A673 (cell line): Measurements from ENCODE around the gene AP4S1. TPM values are rescaled to one million over a fixed set of nuclear protein-coding genes. Genes with fewer than 3 reads are reported as not detected.

Experiments used
- BruUV-seq: library from RNA; stranded (reverse); fragments of 400-500 nt; replicated peaks from 2 replicates; lab custom pipeline; 2021; lab: Mats Ljungman, UMichigan
- CTCF ChIA-PET: fragments of 300-600 bp; sonication (Branson Sonifier 250); formaldehyde crosslinking; loops from one replicate; lab custom pipeline; 2022; ENCODE audit warnings: antibody characterized with exemption; lab: Charles Lee
- POLR2A ChIA-PET: fragments of 300-600 bp; sonication (Branson Sonifier 250); formaldehyde crosslinking; loops from one replicate; lab custom pipeline; 2022; ENCODE audit warnings: antibody characterized with exemption; ENCODE audit not compliant: low non-redundant PET; lab: Charles Lee
- DNase-seq: peaks from one replicate; pipeline ENCODE4 v3.0.0-alpha.2; 2015; ENCODE audit warnings: low spot score
- H3K27ac ChIP-seq: fragments of 200-600 bp; sonication (generic); 2 replicates; pipeline ENCODE4 v1.5.1; 2016; ENCODE audit warnings: mixed run types, low read depth, mild to moderate bottlenecking, mixed read lengths, antibody characterized with exemption, low read length; ENCODE audit not compliant: poor library complexity, severe bottlenecking
- H3K27me3 ChIP-seq: fragments of 200-600 bp; sonication (generic); replicated peaks from 2 replicates; pipeline ENCODE4 v1.6.1; 2017; ENCODE audit warnings: mixed run types, low read depth, mild to moderate bottlenecking, mixed read lengths, antibody characterized with exemption, low read length; ENCODE audit not compliant: insufficient read depth, poor library complexity
- H3K36me3 ChIP-seq: fragments of 200-600 bp; sonication (generic); 2 replicates; pipeline ENCODE4 v1.6.1; 2016; ENCODE audit warnings: mixed run types, mild to moderate bottlenecking, mixed read lengths, antibody characterized with exemption, low read length; ENCODE audit not compliant: insufficient read depth, poor library complexity, severe bottlenecking
- H3K4me1 ChIP-seq: fragments of 200-600 bp; sonication (generic); 2 replicates; pipeline ENCODE4 v1.6.1; 2017; ENCODE audit warnings: mixed run types, mild to moderate bottlenecking, mixed read lengths, antibody characterized with exemption, low read length; ENCODE audit not compliant: insufficient read depth, poor library complexity, severe bottlenecking
- H3K4me3 ChIP-seq: fragments of 200-600 bp; sonication (generic); 2 replicates; pipeline ENCODE4 v1.5.1; 2016; ENCODE audit warnings: low read depth, mixed run types, mild to moderate bottlenecking, mixed read lengths, low read length; ENCODE audit not compliant: poor library complexity, severe bottlenecking
- H3K9me3 ChIP-seq: fragments of 200-600 bp; sonication (generic); 2 replicates; pipeline ENCODE4 v1.6.1; 2016; ENCODE audit warnings: mixed run types, low read depth, mild to moderate bottlenecking, mixed read lengths, antibody characterized with exemption, low read length; ENCODE audit not compliant: poor library complexity, severe bottlenecking
- CTCF ChIP-seq: fragments of 300-800, 200-600 bp; sonication (generic); conservative IDR thresholded peaks from 2 replicates; pipeline ENCODE4 v1.5.1; 2017; ENCODE audit warnings: low read depth, mild to moderate bottlenecking, antibody characterized with exemption, low read length, moderate library complexity, mixed read lengths
- EZH2 ChIP-seq: fragments of 200-600 bp; sonication (generic); IDR thresholded peaks from 2 replicates; pipeline ENCODE4 v1.6.1; 2017; ENCODE audit warnings: borderline replicate concordance, low read depth, mild to moderate bottlenecking, mixed read lengths, antibody characterized with exemption, low read length; ENCODE audit not compliant: poor library complexity, severe bottlenecking
- intact Hi-C: fragments of 100-400 bp; cut with micrococcal nuclease; formaldehyde crosslinking; loops from one replicate; pipeline ENCODE4 v1.10.0; 2022; ENCODE audit not compliant: unreplicated experiment
- total RNA-seq: library from RNA; stranded (reverse); gene quantifications from 2 replicates; pipeline ENCODE4 v1.2.3, GENCODE V29; 2021

Gene AP4S1
- total RNA-seq, 1 experiment from 2014 or later = 8.6 TPM

GRCh38 chr14:31024010-31024480 lies 1.4 kb upstream of the AP4S1 start:
- CTCF ChIA-PET = no interaction called here
- Histone ChIP-seq H3K4me1 (peaks cover 17% of the 10 kb centered on the region), H3K4me3 (peak overlapping the region; percentile 99), H3K27me3 (no peaks in the 10 kb centered on the region), H3K36me3 (peaks cover 11% of the 10 kb centered on the region), H3K27ac (no peak overlapping the region), H3K9me3 (no peaks in the 10 kb centered on the region)
- no peak for TF ChIP-seq EZH2
- no peak for TF ChIP-seq CTCF
- no TSS peak for BruUV-seq
- POLR2A ChIA-PET = no interaction called here
- intact Hi-C loops = no loop called here
- no peak for DNase-seq

GRCh38 chr14:31024577-31025366 lies 677 bp upstream of the AP4S1 start:
- intact Hi-C loops = no loop called here
- TSS peak; percentile 34 for BruUV-seq
- ChIA-PET CTCF (no interaction called here), POLR2A (interaction anchor here (0.6 to 0.7 kb wide), 2 partner anchors 41 to 73 kb away, joined by 3 read pairs; no protein-coding TSS in a partner anchor)
- H3K36me3 ChIP-seq = peaks cover 11% of the 10 kb centered on the region
- H3K4me1 ChIP-seq = peaks cover 17% of the 10 kb centered on the region
- H3K4me3 ChIP-seq = peak overlapping the region; percentile 99
- TF ChIP-seq CTCF (no peak), EZH2 (no peak)
- H3K9me3 ChIP-seq = no peaks in the 10 kb centered on the region
- no peaks in the 10 kb centered on the region for H3K27me3 ChIP-seq
- no peak for DNase-seq
- H3K27ac ChIP-seq = peak overlapping the region; percentile 99

GRCh38 chr14:31026077-31026449 lies 614 bp downstream of the AP4S1 start, which contains the start of gene STRN3:
TSS of gene STRN3 (minus strand) at chr14:31026379. CDS start at chr14:31026185, 194 bp downstream.
- Histone ChIP-seq H3K27me3 (no peaks in the 10 kb centered on the region), H3K9me3 (no peaks in the 10 kb centered on the region), H3K4me3 (peak within 1 kb of the TSS; percentile 99), H3K27ac (peak within 1 kb of the TSS; percentile 99), H3K36me3 (peaks cover 8% of the 10 kb centered on the region), H3K4me1 (peaks cover 17% of the 10 kb centered on the region)
- ChIA-PET CTCF (no interaction called here), POLR2A (interaction anchor here (0.7 kb wide), 2 partner anchors 113 to 183 kb away, joined by 3 read pairs; no protein-coding TSS in a partner anchor)
- intact Hi-C loops = no loop called here
- no peak for DNase-seq
- TF ChIP-seq EZH2 (no peak), CTCF (no peak)
- BruUV-seq = no TSS peak
